SK-N-SH (cell line): ENCODE measurements around the gene ARHGAP23. TPM values are rescaled to one million over a fixed set of nuclear protein-coding genes. Genes with fewer than 3 reads are reported as not detected.

Experiments used
- CTCF ChIA-PET: fragments of 300-600, 350-600 bp; formaldehyde crosslinking; extraction: SDS; loops from one replicate; lab custom pipeline; 2021; lab: Yijun Ruan, JAX
- POLR2A ChIA-PET: fragments of 350-600 bp; sonication (Branson Sonifier 250); formaldehyde crosslinking; extraction: SDS; loops from one replicate; lab custom pipeline; 2020; ENCODE audit warnings: antibody characterized with exemption, inconsistent platforms; lab: Yijun Ruan, JAX
- DNase-seq: peaks from one replicate; pipeline ENCODE4 v3.0.0; 2012
- H2AFZ ChIP-seq: fragments of 200-600 bp; sonication (generic); 2 replicates; pipeline ENCODE4 v1.8.1; 2016; ENCODE audit warnings: antibody characterized with exemption, mild to moderate bottlenecking, low read depth
- H3F3A ChIP-seq: fragments of 200-600 bp; sonication (generic); replicated peaks from 2 replicates; pipeline ENCODE3; 2016; ENCODE audit warnings: antibody characterized with exemption, mild to moderate bottlenecking; ENCODE audit not compliant: insufficient read depth
- H3K27ac ChIP-seq, 2 experiments: fragments of 200-500 bp in 1 of 2; fragments of 200-600 bp in 1 of 2; sonication (Bioruptor generic) in 1 of 2; sonication (generic), shearing (Covaris generic) in 1 of 2; 2 replicates each; pipeline versions ENCODE4 v1.5.1 to v1.6.1; 2014 to 2016; ENCODE audit warnings: low read depth in 2 of 2, inconsistent platforms in 1 of 2, low read length in 1 of 2, mild to moderate bottlenecking in 1 of 2, mixed read lengths in 1 of 2
- H3K27me3 ChIP-seq: fragments of 200-600 bp; sonication (generic), shearing (Covaris generic); 2 replicates; pipeline ENCODE4 v1.6.1; 2016; ENCODE audit warnings: mixed run types; ENCODE audit not compliant: insufficient read depth
- H3K36me3 ChIP-seq, 2 experiments: fragments of 200-500 bp in 1 of 2; fragments of 200-600 bp in 1 of 2; sonication (Bioruptor generic) in 1 of 2; sonication (generic) in 1 of 2; replicated peaks in 1 of 2; 2 replicates each; pipeline versions ENCODE3 to v1.5.1; 2014 to 2016; ENCODE audit warnings: low read length in 1 of 2, mild to moderate bottlenecking in 1 of 2; ENCODE audit not compliant: insufficient read depth in 2 of 2, control insufficient read depth in 1 of 2
- H3K4me1 ChIP-seq, 2 experiments: fragments of 200-500 bp in 1 of 2; fragments of 200-600 bp in 1 of 2; sonication (Bioruptor generic) in 1 of 2; sonication (generic), shearing (Covaris generic) in 1 of 2; 2 replicates each; pipeline versions ENCODE4 v1.5.1 to v1.6.1; 2014 to 2016; ENCODE audit warnings: low read depth in 1 of 2, low read length in 1 of 2, mixed run types in 1 of 2; ENCODE audit not compliant: insufficient read depth in 2 of 2, control insufficient read depth in 1 of 2
- H3K4me2 ChIP-seq: fragments of 200-600 bp; sonication (generic), shearing (Covaris generic); 2 replicates; pipeline ENCODE4 v1.6.1; 2017; ENCODE audit warnings: mixed run types
- H3K4me3 ChIP-seq, 2 experiments: fragments of 200-500 bp in 1 of 2; fragments of 200-600 bp in 1 of 2; sonication (Bioruptor generic) in 1 of 2; sonication (generic), shearing (Covaris generic) in 1 of 2; 2 replicates each; pipeline versions ENCODE4 v1.5.1 to v1.8.1; 2014 to 2016; ENCODE audit warnings: low read depth in 2 of 2, inconsistent platforms in 1 of 2, low read length in 1 of 2, mild to moderate bottlenecking in 1 of 2, mixed read lengths in 1 of 2, moderate library complexity in 1 of 2
- H3K79me2 ChIP-seq: fragments of 200-600 bp; sonication (generic); 2 replicates; pipeline ENCODE4 v1.8.1; 2017; ENCODE audit warnings: mild to moderate bottlenecking; ENCODE audit not compliant: insufficient read depth
- H3K9ac ChIP-seq: fragments of 200-600 bp; sonication (generic); 2 replicates; pipeline ENCODE4 v1.6.1; 2017; ENCODE audit warnings: mixed run types
- H3K9me2 ChIP-seq: fragments of 200-600 bp; sonication (generic); 2 replicates; pipeline ENCODE4 v1.6.1; 2017; ENCODE audit warnings: mixed run types
- H3K9me3 ChIP-seq: fragments of 200-600 bp; sonication (generic); 2 replicates; pipeline ENCODE4 v1.6.1; 2017; ENCODE audit warnings: mixed run types, mild to moderate bottlenecking, moderate library complexity
- H4K20me1 ChIP-seq: fragments of 200-600 bp; sonication (generic); 2 replicates; pipeline ENCODE4 v1.6.1; 2017; ENCODE audit warnings: mild to moderate bottlenecking, mixed run types; ENCODE audit not compliant: insufficient read depth
- EP300 ChIP-seq, 2 experiments: IDR thresholded peaks; 2 replicates each; pipeline versions ENCODE4 v1.4.0 to v1.6.1; 2012; ENCODE audit warnings: borderline replicate concordance in 1 of 2, low read depth in 1 of 2, low read length in 1 of 2
- FOXJ3 ChIP-seq: sonication (generic); formaldehyde crosslinking; IDR thresholded peaks from 2 replicates; pipeline ENCODE4 v1.5.1; 2020; ENCODE audit warnings: mild to moderate bottlenecking, missing genetic modification reagents
- FOXM1 ChIP-seq: IDR thresholded peaks from 2 replicates; pipeline ENCODE4 v1.4.0; 2012; ENCODE audit warnings: low read depth, mild to moderate bottlenecking
- GABPA ChIP-seq: IDR thresholded peaks from 2 replicates; pipeline ENCODE4 v1.4.0; 2012; ENCODE audit warnings: low read depth, mild to moderate bottlenecking
- JUND ChIP-seq: IDR thresholded peaks from 2 replicates; pipeline ENCODE4 v1.4.0; 2012
- MEF2A ChIP-seq: IDR thresholded peaks from 2 replicates; pipeline ENCODE4 v1.4.0; 2012; ENCODE audit warnings: low read depth, borderline replicate concordance
- MXI1 ChIP-seq: IDR thresholded peaks from 2 replicates; pipeline ENCODE4 v1.6.1; 2012; ENCODE audit warnings: mild to moderate bottlenecking, low read depth, low read length, improper control_type of control experiment
- RAD21 ChIP-seq: IDR thresholded peaks from 2 replicates; pipeline ENCODE4 v1.6.1; 2012; ENCODE audit warnings: mild to moderate bottlenecking, low read length
- SIN3A ChIP-seq: IDR thresholded peaks from 2 replicates; pipeline ENCODE4 v1.6.1; 2012; ENCODE audit warnings: low read depth, mild to moderate bottlenecking, low read length, moderate library complexity, borderline replicate concordance
- TAF1 ChIP-seq: IDR thresholded peaks from 2 replicates; pipeline ENCODE4 v1.6.1; 2012; ENCODE audit warnings: low read depth, mild to moderate bottlenecking, low read length, moderate library complexity, borderline replicate concordance
- TCF12 ChIP-seq: IDR thresholded peaks from 2 replicates; pipeline ENCODE4 v1.4.0; 2012
- TEAD4 ChIP-seq: IDR thresholded peaks from 2 replicates; pipeline ENCODE4 v1.4.0; 2012; ENCODE audit warnings: mild to moderate bottlenecking, borderline replicate concordance; ENCODE audit not compliant: insufficient read depth
- WGBS: methylation state at CpG from one replicate; pipeline ENCODE4 v1.1.6; 2017; ENCODE audit warnings: low lambda C conversion rate; 5-methylcytosine and 5-hydroxymethylcytosine counted together
- polyA plus RNA-seq, 3 experiments: library from polyadenylated mRNA; depleted of rRNA; stranded (reverse); fragments of >200 nt; gene quantifications; 2 replicates each; pipeline ENCODE4 v1.2.3, GENCODE V29; 2012

The ARHGAP23 gene
- polyA plus RNA-seq, 1 of the 3 experiments (the other 2 are of a cell fraction), result 19.2 TPM

GRCh38 chr17:38466346-38467315 lies 38.4 kb downstream of the ARHGAP23 start:
- no peaks in the 10 kb centered on the region for H3K27me3 ChIP-seq
- H3K4me2 ChIP-seq, result peak overlapping the region; percentile 86; the same call in 1 of the 2 replicates
- ChIA-PET POLR2A (no interaction called here), CTCF (interaction anchor here (1.5 to 2.7 kb wide), 2 partner anchors 11 to 23 kb away, joined by 5 to 12 read pairs; no protein-coding TSS in a partner anchor)
- peaks cover 17% of the 10 kb centered on the region for H4K20me1 ChIP-seq
- whole genome bisulfite sequencing, result 100% methylated on average over 8 of the region's 57 CpGs
- H3K4me1 ChIP-seq, result peaks cover 9 to 26% of the 10 kb centered on the region in 2 experiments; a peak in 3 of 4 replicates
- no peak overlapping the region for H3K9ac ChIP-seq
- TF ChIP-seq TAF1, result no peak
- no peak for TF ChIP-seq TCF12
- no peak for TF ChIP-seq MEF2A
- no peak overlapping the region for H3K27ac ChIP-seq
- no peaks in the 10 kb centered on the region for H3K9me3 ChIP-seq
- peaks cover 7% of the 10 kb centered on the region for H3F3A ChIP-seq
- H3K4me3 ChIP-seq, result no peak overlapping the region
- DNase-seq, result no peak
- peaks cover 68% of the 10 kb centered on the region for H3K79me2 ChIP-seq
- H2AFZ ChIP-seq, result no peak overlapping the region
- peaks cover 31 to 46% of the 10 kb centered on the region in 2 experiments for H3K36me3 ChIP-seq
- H3K9me2 ChIP-seq, result no peaks in the 10 kb centered on the region

GRCh38 chr17:38467491-38467890 lies 39.2 kb downstream of the ARHGAP23 start:
- DNase-seq, result no peak
- Histone ChIP-seq H3F3A (peaks cover 7% of the 10 kb centered on the region), H3K27me3 (no peaks in the 10 kb centered on the region), H4K20me1 (peaks cover 17% of the 10 kb centered on the region), H3K9ac (no peak overlapping the region), H3K27ac (no peak overlapping the region), H3K9me3 (no peaks in the 10 kb centered on the region), H3K36me3 (peaks cover 31 to 47% of the 10 kb centered on the region in 2 experiments), H3K79me2 (peaks cover 68% of the 10 kb centered on the region), H3K9me2 (no peaks in the 10 kb centered on the region), H2AFZ (no peak overlapping the region), H3K4me3 (peak overlapping the region in 1 of 2 experiments; percentile 9; a peak in 1 of 4 replicates), H3K4me1 (peaks cover 9 to 26% of the 10 kb centered on the region in 2 experiments; a peak in 3 of 4 replicates), H3K4me2 (0 out of 2 replicates have a peak overlapping the region, but pooled peaks have one; percentile 19)
- POLR2A ChIA-PET, result no interaction called here
- TF ChIP-seq MXI1 (no peak), JUND (no peak), FOXM1 (no peak), FOXJ3 (CRISPR knock-in tag) (no peak), EP300 (IDR thresholded peaks at IDR 0.05; ENCODE audit: borderline replicate concordance in 1 of 2, low read depth in 1 of 2, low read length in 1 of 2) (no peak), TEAD4 (no peak), TCF12 (no peak), SIN3A (no peak), GABPA (no peak), RAD21 (no peak)
- CTCF ChIA-PET, result interaction anchor here (1.5 kb wide), 1 partner anchor 23 kb away, joined by 5 read pairs; no protein-coding TSS in a partner anchor
- WGBS, result 50% methylated on average over 1 of the region's 1 CpG
